Fibroblast of gingiva (primary cell): Measurements from ENCODE around the gene PTPRU.
"Not testable (repeated sequence)": the region's sequence is repeated elsewhere in the genome, so short reads cannot be mapped to it uniquely, and the experiment has no call there.

Experiments
- DNase-seq: peaks from one replicate; pipeline ENCODE4 v3.0.0-alpha.2; 2011; ENCODE audit warnings: low read depth

Gene PTPRU

GRCh38 chr1:29222260-29222659, 14.1 kb upstream of the PTPRU start:
- not testable (repeated sequence) for DNase-seq

- no peak for DNase-seq
These were observed 13.6 kb upstream of the PTPRU start for GRCh38 chr1:29222686-29223085.

- DNase-seq = no peak
These were observed 12.8 kb upstream of the PTPRU start for GRCh38 chr1:29223521-29223920.

GRCh38 chr1:29224356-29224837, 11.9 kb upstream of the PTPRU start:
- no peak for DNase-seq

GRCh38 chr1:29225361-29225760, 11.0 kb upstream of the PTPRU start:
- DNase-seq = no peak

- DNase-seq = no peak
These were observed 8.8 kb upstream of the PTPRU start for GRCh38 chr1:29227511-29227910.

- no peak for DNase-seq
These were observed 6.1 kb upstream of the PTPRU start for GRCh38 chr1:29230204-29230552.

- peak; percentile 89 for DNase-seq
These were observed 5.6 kb upstream of the PTPRU start, which contains the start of gene MECR for GRCh38 chr1:29230553-29231378. Gene MECR, minus strand, starts transcription at chr1:29230934. Its CDS starts 28 bp downstream, at chr1:29230906.

- no peak for DNase-seq
These were observed 3.9 kb upstream of the PTPRU start for GRCh38 chr1:29232387-29232786.

- no peak for DNase-seq
These were observed 2.6 kb upstream of the PTPRU start for GRCh38 chr1:29233693-29234092.

- DNase-seq = no peak
These were observed 1.9 kb upstream of the PTPRU start for GRCh38 chr1:29234471-29234870.

GRCh38 chr1:29234881-29235280, 1.4 kb upstream of the PTPRU start:
- not testable (repeated sequence) for DNase-seq

- DNase-seq = peak; percentile 15
These were observed 398 bp downstream of the PTPRU start for GRCh38 chr1:29236712-29237128.

- peak; percentile 58 for DNase-seq
These were observed 953 bp downstream of the PTPRU start for GRCh38 chr1:29237129-29237821.

- DNase-seq = peak; percentile 30
These were observed 1.7 kb downstream of the PTPRU start for GRCh38 chr1:29237852-29238619.

GRCh38 chr1:29238620-29239002, 2.3 kb downstream of the PTPRU start:
- no peak for DNase-seq

GRCh38 chr1:29239142-29239541, 2.8 kb downstream of the PTPRU start:
- DNase-seq = peak; percentile 37

- DNase-seq = no peak
These were observed 4.1 kb downstream of the PTPRU start for GRCh38 chr1:29240400-29240837.

GRCh38 chr1:29240986-29241385, 4.7 kb downstream of the PTPRU start:
- DNase-seq = no peak

- DNase-seq = no peak
These were observed 6.9 kb downstream of the PTPRU start for GRCh38 chr1:29243023-29243870.

- peak; percentile 21 for DNase-seq
These were observed 7.5 kb downstream of the PTPRU start for GRCh38 chr1:29243871-29244200.

GRCh38 chr1:29245261-29245660, 8.9 kb downstream of the PTPRU start:
- no peak for DNase-seq
